ENCODE data around the gene SLC36A2.
"Not testable (repeated sequence)": the region's sequence is repeated elsewhere in the genome, so short reads cannot be mapped to it uniquely, and the experiment has no call there.

The SLC36A2 gene

DNA sequence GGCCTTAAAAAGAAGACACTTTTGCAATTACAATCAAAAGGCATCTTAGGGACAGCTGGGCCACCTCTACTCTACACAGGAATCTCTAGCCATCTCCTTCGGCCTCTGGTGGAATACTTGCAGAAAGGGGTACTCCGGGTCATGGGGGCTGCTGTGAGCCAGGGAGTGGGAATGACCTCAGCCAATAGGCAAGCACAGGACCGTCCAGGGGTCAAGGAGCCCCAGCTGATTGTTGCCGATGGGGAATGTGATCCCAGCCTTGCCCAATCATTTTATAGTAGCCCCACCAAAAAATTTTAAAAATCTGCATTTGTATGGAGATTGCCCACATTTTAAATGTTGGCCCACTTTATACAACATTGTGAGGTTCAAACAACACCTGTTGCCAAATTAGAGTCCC, 26.9 kb downstream of the SLC36A2 start:
- no peak for DNase-seq

DNA sequence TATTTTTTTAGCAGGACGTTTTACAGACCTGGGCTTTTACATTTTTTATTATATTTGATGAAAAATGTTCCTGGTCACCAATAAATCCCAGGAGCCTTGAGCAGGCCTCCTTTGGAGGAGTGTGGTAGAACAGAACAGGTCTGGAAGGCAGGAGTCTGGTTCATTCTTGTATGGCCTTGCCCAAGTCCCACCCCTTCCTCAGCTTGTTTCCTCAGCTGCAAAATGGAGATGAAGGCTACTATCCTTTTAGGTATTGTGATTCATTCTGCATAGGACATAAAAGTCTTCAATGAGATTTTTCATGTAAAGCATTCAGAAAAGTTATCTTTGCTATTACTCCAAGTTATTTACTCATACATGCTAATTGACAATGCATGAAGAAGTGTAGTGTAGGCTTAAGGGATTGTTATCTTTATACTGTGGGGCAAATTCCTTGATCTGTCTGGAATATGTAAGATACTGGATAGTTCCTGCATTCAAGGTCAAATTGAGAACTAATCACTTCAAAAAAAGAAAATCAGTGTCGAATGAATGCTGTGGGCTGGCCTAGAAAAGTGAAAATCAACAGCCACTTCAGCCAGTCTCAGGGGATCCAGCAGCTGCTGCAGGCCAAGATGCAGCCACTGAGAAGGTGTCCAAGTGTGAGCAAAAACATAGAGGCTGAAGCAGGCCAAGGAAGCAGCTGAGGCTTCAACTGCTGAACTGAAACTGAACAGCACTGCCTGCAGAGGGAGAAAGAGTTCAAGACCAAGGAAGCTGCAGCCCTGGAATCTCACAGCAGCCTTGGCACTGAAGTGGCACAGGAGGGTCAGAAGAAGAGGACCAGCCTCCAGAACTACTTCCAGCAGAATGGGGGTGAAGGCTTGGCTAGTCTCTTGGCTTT, 28.3 kb downstream of the SLC36A2 start:
- no peak for DNase-seq

DNA sequence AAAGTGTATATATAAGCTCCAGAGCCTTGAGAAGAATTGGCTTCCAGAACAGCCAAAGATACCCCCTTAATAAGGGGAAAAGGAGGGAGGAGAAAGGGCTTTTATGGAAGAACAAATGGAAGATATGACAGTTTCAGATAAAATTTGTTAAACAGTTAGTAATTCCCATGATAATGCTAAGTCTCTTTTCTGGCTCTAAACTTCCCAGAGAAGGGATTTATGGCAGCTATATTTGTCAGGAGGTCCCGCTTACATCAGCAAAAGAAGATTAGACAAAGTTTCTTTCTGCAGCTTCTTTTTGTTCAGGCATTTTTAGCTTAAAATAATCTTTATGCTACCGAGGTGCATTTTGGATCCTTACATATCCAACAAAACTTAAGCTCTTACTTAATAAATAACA, 29.5 kb downstream of the SLC36A2 start:
- no peak for DNase-seq

DNA sequence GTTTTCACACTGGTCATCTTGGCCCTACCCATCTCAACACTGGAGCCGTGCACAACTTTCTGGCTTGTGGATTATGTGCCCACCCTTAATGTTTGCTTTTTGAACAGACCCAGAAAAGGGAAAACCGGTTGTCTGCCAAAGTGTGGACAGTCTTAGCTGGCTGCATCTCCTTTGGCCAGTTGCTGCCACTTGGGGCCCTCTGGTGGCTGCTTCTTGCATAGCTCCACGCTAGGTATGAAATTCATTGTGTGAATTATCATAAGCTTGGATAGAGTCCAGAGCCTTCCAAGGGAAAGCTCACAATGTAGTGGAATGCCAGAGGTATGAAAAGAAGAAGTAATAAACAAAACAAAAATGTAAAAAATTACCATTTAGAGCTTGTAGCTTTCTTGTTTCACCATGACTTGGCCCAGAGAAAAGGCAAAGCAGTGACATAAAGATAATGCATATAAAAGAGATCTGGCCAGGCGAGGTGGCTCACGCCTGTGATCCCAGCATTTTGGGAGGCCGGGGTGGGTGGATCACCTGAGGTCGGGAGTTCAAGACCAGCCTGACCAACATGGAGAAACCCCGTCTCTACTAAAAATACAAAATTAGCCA, 31.3 kb downstream of the SLC36A2 start:
- DNase-seq = peak; percentile 25

DNA sequence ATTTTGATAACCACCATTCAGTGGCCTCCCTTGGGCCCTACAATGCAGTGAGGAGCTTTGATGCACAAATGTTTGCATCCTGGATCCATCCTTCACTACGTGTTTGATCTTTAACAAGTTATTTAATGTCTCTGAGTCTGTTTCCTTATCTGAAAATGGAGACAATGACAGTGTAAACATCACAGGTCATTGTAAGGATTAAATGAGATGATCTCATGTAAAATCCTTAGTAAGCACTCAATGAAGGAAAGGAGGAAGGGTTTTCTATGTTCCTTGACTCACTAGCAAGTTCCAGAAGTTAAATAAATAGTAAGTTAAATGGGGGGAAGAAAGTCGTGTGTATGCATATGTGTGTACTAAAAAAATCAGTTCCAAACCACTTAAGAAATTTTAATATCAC, 34.0 kb downstream of the SLC36A2 start:
- DNase-seq = no peak

DNA sequence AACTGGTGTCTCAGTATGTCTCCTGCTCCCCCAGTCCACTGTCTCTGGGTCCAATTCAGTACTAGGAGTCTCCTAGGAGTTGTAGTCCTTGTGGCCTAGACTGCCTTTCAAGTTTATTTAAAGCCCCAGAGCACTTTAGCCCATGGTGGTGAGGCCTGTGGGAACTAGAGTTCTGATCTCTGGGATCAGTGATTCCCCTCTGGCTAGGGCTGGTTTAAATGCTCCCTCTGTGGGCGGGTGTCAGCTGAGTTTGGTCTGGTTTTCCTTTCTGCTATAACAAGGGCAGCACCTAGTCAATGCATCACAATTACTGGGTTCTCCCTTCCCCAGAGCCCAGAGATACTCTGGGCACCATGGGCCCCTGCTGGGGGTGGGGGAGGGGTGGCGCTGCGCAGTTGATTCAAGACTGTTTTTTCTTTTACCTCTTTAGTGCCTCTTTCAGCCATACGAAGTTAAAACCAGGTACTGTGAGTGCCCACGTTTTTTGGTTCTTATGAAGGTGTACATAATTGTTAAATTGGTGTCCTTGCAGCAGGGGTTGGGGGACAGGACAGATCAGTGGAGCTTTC, 34.5 kb downstream of the SLC36A2 start:
- no peak for DNase-seq

DNA sequence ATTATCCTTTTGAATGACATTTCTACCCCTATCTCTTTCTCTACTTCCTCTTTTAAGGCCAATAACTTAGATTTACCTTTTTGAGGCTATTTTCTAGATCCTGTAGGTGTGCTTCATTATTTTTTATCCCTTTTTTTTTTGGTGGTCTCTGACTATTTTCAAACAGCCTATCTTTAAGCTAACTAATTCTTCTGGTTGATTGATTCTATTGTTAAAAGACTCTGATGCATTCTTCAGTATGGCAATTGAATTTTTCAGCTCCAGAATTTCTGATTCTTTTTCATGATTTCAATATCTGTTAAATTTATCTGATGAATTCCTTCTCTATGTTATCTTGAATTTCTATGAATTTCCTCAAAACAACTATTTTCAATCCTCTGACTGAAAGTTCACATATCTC, 36.4 kb downstream of the SLC36A2 start:
- DNase-seq = no peak

DNA sequence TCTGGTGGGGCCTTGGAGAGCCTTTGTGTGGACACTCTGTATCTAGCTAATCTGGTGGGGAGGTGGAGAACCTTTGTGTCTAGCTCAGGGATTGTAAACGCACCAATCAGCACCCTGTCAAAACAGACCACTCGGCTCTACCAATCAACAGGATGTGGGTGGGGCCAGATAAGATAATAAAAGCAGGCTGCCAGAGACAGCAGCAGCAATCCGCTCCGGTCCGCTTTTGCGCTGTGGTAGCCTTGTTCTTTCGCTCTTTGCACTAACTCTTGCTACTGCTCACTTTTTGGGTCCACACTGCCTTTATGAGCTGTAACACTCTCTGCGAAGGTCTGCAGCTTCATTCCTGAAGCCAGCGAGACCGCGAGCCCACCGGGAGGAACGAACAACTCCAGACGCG, 37.5 kb downstream of the SLC36A2 start:
- not testable (repeated sequence) for DNase-seq

DNA sequence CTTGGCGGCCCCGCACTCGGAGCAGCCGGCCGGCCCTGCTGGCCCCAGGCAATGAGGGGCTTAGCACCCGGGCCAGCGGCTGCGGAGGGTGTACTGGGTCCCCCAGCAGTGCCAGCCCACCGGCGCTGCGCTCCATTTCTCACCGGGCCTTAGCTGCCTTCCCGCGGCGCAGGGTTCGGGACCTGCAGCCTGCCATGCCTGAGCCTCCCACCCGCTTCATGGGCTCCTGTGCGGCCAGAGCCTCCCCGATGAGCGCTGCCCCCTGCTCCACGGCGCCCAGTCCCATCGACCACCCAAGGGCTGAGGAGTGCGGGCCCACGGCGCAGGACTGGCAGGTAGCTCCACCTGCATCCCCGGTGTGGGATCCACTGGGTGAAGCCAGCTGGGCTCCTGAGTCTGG, 38.1 kb downstream of the SLC36A2 start:
- DNase-seq = not testable (repeated sequence)

DNA sequence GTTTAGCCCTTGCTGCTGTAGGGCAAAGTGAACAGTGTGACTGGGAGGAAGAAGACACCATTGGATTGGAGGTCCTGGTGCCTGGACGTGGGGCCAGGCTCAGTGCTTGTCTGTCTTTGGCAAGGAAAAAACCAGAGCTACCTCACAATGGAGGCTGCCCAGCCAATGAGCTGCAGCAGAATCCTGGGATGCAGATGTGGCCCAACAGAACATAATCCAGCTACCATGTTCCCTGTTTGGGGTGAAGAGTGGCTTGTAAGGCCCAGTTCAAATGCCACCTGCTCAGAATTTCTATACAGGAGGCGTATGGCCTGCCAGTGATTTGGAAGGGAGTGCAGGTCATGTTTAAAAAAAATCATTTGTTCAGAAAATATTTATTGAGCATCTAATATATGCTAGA, 43.7 kb downstream of the SLC36A2 start, which contains the start of gene SLC36A3:
TSS of gene SLC36A3 (minus strand) at position 101 of the 400 bp plus-strand sequence. CDS start 412 bp downstream, outside the sequence.
- DNase-seq = no peak

DNA sequence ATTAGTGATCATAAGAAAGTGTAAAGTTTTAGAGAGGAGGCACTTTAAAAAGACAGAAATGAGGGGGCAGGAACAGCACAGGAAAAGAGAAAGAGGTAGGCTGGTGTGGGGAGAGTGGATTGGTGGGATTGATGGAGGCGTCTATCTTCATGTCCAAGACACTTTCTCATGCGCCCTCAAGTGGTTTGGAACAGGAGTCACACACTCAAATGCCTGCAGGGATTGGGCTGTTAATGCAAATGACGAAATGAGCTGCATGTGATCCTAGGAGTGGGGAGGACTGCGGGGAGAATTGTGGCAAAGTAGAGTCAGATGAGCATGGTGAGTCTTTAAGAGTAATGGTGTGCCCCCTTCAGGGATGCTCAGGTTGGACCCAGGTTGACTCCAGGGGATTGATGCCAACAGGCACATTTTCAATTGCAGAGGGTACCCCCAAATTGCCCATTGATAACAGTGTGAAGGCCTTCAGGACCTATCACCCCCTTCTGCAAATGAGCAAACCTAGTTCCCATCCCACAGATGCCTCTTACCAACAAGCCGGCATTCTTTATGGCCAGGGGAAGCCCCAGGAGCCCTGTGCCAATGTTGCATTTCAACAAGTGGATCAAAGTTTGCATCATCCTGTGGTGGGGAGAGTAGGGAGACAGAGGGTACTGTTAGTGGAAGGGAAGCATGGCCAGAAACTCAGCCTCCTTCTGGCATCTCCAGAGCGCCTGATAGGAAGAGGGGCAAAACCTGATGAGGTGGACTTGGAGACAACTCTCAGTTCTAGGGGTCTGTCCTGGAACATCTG, 49.1 kb downstream of the SLC36A2 start:
- no peak for DNase-seq

DNA sequence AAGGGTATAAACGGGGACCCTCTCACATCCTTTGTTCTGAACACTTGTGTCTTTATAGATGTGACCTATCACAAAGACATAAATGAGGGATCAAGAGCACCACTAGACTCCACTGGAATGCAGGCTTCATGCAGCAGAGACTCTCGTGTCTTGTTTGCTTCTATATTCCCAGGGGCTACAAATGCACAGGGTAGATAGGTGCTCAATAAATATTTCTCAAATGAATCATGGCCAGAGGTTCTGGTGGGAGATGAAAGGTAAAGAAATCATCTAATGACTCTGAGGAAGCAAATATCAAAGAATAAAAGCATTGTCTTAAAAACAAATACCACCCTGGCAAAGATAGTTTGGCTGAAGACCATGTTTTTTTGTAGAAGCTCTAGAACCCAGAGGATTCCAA, 50.4 kb downstream of the SLC36A2 start:
- DNase-seq = no peak

DNA sequence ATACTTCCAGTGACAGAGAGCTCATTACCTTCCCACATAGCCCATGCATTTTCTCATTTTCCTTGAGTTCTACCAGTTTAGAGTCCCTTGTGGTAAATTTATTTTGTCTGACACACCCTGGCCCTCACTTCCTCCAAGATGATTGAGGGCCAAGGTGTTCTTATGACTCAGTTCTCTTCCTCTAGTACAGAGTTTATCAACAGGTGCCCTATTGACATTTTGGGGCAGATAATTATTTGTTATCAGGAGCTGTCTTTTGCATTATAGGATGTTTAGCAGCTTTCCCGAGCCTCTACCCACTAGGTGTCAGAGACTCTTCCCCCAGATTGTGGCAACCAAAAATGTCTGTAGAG, 50.9 kb downstream of the SLC36A2 start:
- no peak for DNase-seq

DNA sequence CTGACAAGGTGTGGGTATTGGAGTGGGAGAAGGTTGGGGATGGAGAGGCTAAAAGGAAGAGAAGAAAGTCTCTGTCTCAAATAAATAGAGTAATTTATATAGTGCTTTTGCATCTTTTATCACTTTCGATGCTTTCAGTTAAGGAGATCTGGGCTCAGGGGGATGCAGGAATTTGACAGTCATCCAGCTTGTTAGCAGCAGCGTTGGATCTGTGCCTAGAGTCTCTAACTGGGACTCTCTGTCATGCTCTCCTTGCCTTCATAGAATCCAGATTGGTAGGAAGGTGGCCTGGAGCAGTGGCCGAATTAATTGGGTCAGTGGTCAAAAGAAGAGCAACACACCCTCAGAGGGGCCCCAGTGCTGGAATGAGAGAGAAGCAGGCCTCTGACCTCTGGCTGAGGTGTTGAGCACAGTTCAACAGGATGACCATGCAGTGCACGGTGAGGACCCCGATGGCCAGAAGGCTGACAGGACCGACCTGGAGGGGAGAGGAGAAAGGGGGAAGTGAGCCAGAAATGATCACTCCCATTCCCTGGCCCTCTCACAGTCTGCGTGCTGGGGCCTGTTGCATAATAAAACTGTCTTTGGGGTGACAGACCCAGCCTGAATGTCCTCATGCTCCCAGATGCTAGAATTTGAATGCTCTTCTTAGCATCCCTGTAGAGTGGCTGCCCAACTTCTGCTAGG, 51.4 kb downstream of the SLC36A2 start:
- no peak for DNase-seq

DNA sequence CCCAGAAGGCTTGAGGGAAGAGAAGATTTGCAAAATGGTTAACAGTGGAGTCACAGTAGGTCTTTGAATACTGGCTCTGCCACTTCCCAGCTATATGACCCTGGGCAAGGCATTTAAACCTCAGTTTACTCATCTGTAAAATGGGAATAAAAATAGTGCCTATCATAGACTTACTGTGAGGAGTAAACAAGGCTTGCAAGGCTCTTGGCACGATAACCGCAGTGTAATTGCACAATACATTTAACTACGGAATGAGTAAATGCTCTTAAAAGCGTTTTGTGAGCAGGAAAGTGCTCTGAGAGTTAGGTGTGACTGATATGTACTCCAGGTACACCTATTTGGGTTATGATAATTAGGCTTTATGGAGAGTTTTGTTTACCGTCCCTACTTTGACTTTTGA, 52.2 kb downstream of the SLC36A2 start:
- DNase-seq = no peak

DNA sequence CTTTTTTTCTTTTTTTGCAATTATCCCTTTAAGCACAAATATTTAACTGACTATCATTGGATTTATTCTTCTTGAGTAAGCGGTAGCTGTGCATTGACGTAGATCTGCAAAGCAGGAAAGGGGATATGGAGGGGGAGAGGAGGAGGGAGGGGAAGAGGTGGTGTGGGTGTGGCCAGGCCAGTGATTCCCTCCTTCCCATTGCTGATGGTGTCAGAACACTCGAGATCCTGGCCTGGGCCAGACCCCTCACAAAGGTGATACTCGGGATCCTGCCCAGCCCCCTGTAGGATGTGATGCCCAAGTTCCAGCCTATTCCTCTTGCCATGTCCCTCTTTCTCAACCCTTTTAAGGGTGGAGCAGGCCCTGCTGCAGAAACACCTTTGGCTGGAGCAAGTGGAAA, 53.7 kb downstream of the SLC36A2 start:
- no peak for DNase-seq

DNA sequence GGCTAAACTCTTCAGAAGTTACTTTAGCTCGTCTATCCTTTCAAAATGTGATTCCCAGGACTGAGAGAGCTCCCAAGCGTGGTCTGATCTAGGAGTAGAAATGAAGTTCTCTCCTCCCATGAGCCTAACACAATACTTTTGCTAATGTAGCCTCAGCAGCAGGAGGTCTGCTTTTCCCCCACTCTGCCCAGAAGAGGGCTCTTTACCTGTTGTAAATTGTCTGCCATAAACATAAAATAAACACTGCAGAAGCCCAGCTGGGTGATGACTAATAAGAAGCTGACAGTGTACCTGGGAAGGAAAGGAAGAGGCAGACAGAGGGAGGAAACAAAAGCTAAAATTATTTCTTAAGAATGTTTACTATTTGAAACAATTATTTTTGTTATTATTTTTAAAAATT, 59.2 kb downstream of the SLC36A2 start:
- DNase-seq = peak; percentile 2

DNA sequence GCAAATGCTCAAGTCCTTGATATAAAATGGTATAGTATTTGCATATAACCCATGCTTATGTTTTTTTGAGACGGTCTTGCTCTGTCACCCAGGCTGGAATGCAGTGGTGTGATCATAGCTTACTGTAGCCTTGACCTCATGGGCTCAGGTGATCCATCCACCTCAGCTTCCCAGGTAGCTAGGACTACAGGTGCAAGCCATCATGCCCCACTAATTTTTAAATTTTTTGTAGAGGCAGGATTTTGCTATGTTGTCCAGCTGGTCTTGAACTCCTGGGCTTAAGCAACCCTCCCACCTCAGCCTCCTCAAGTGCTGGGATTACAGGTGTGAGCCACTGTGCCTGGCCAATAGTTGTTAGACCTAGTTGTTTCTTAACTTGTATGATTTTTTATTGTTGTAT, 61.1 kb downstream of the SLC36A2 start:
- no peak for DNase-seq

DNA sequence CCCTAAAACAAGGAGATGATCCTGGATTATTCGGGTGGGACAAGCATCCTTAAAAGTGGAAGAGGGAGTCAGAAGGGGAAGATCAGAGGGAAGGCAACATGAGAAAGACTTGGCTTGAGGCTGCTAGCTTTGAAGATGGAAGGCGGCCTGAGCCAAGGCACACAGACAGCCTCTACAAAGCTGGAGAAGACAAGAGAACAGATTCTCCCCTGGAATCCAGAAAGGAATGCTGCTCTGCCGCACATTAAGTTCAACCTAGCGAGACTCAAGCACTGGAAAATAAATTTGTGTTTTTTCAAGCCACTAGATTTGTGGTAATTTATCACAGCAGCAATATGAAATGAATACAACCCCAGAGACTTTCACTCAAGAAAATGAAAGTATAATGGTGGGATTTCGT, 61.7 kb downstream of the SLC36A2 start:
- DNase-seq = no peak

DNA sequence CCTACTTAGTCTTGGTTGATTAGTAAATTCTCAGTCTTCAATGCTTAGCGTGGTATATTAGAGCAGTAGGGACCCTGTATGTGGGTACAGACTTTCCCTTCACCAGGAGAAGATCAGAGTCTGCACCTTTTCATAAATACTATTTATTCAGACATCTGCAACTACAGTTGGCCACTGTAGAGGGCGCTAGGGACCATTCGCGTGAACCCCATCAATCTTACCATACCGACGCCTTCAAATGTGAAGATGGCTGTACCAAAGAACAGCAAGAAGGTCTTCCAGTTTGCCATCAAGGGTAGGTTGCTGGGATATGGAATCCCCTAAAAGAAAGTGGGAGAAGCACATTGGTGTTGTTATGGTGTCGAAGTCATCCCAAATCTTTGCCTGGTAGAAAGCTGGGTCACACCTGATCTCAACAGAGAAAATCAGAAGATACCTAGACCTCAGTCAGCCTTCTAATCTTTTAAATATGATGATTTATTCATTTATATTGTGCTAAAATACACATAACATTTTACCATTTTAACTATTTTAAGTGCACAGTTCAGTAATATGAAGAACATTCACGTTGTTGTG, 62.9 kb downstream of the SLC36A2 start:
- no peak for DNase-seq

DNA sequence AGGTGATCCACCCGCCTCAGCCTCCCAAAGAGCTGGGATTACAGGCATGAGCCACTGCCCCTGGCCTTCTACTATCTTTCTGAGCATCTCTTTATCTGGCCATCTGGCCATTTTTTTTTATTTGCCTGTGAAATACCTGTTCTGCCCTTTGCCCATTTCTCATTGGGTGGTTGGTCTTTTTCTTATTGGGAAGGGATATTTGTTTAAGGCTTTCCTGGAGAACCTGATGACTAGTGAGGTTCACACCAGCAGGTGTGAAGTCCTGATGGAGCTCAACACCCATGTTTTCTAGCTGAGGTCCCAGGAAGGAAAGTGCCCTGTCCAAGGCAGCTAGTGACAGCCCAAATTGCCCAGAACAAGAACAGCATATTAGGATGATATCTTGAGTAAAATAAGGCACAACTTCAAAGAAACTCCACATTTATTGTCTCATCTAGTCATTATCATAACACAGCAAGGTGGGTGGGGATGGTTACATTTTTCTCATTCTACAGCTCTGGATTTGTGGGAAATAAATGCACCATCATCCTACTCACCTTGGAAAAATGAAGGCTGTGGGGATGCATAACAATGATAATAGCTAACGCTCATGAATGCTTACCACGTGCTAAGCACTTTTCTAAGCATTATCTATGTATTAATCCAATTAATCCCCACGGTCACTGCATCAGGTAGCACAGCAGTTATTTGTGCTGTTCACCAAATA, 64.1 kb downstream of the SLC36A2 start:
- no peak for DNase-seq

Data from NCI-H146 (cell line).